ENCODE measurements around the gene TCEANC2.
A peak's percentile ranks its signal among the peaks of the same experiment; 100 is the strongest.

TCEANC2 gene

GRCh38 chr1:54064299-54064698 lies 10.9 kb downstream of the TCEANC2 start:
- POLR2A ChIA-PET (ENCODE audit: low non-redundant PET) = no interaction called here
- CTCF ChIA-PET = no interaction called here
- no peak for TF ChIP-seq CTCF (conservative IDR thresholded peaks at IDR 0.05; ENCODE audit: low read depth)
- no peak overlapping the region for H3K27ac ChIP-seq
- no peak for DNase-seq (ENCODE audit: low spot score)

GRCh38 chr1:54069791-54070170 lies 16.4 kb downstream of the TCEANC2 start:
- no peak overlapping the region for H3K27ac ChIP-seq
- ChIA-PET CTCF (interaction anchor here (0.6 to 1.1 kb wide), 6 partner anchors 8 to 746 kb away, joined by 3 to 4 read pairs (median 3); no protein-coding TSS in a partner anchor), POLR2A (ENCODE audit: low non-redundant PET) (no interaction called here)
- TF ChIP-seq CTCF (conservative IDR thresholded peaks at IDR 0.05; ENCODE audit: low read depth) = no peak
- no peak for DNase-seq (ENCODE audit: low spot score)

GRCh38 chr1:54070171-54070837 lies 16.9 kb downstream of the TCEANC2 start:
- no peak overlapping the region for H3K27ac ChIP-seq
- POLR2A ChIA-PET (ENCODE audit: low non-redundant PET) = no interaction called here
- peak; percentile 73 for DNase-seq (ENCODE audit: low spot score)
- TF ChIP-seq CTCF (conservative IDR thresholded peaks at IDR 0.05; ENCODE audit: low read depth) = peak; percentile 81
- CTCF ChIA-PET = interaction anchor here (0.6 to 1.0 kb wide), 6 partner anchors 9 to 745 kb away, joined by 3 to 4 read pairs (median 3); no protein-coding TSS in a partner anchor

GRCh38 chr1:54077359-54077758 lies 24.0 kb downstream of the TCEANC2 start:
- no peak overlapping the region for H3K27ac ChIP-seq
- no peak for TF ChIP-seq CTCF (conservative IDR thresholded peaks at IDR 0.05; ENCODE audit: low read depth)
- CTCF ChIA-PET = interaction anchor here (0.6 kb wide), 1 partner anchor 196 kb away, joined by 3 read pairs; no protein-coding TSS in a partner anchor
- no peak for DNase-seq (ENCODE audit: low spot score)
- POLR2A ChIA-PET (ENCODE audit: low non-redundant PET) = no interaction called here

- DNase-seq (ENCODE audit: low spot score) = no peak
- POLR2A ChIA-PET (ENCODE audit: low non-redundant PET) = no interaction called here
- TF ChIP-seq CTCF (conservative IDR thresholded peaks at IDR 0.05; ENCODE audit: low read depth) = no peak
- CTCF ChIA-PET = interaction anchor here (0.5 kb wide), 1 partner anchor 579 kb away, joined by 4 read pairs; no protein-coding TSS in a partner anchor
- H3K27ac ChIP-seq = no peak overlapping the region
Observed at GRCh38 chr1:54080598-54081049, 27.2 kb downstream of the TCEANC2 start.

GRCh38 chr1:54081306-54082270 lies 28.2 kb downstream of the TCEANC2 start:
- DNase-seq (ENCODE audit: low spot score) = peak; percentile 37
- no peak overlapping the region for H3K27ac ChIP-seq
- ChIA-PET CTCF (interaction anchor here (0.6 to 1.0 kb wide), 5 partner anchors 9 to 664 kb away, joined by 3 read pairs; no protein-coding TSS in a partner anchor), POLR2A (ENCODE audit: low non-redundant PET) (no interaction called here)
- TF ChIP-seq CTCF (conservative IDR thresholded peaks at IDR 0.05; ENCODE audit: low read depth) = peak; percentile 40
